Kidney epithelial cell (primary cell): Measurements from ENCODE around the gene LGALS9. TPM values are rescaled to one million over a fixed set of nuclear protein-coding genes. Genes with fewer than 3 reads are reported as not detected.
"Not testable (repeated sequence)": the region's sequence is repeated elsewhere in the genome, so short reads cannot be mapped to it uniquely, and the experiment has no call there.

Experiments
- DNase-seq: peaks from one replicate; pipeline ENCODE4 v3.0.0-alpha.2; 2010; ENCODE audit warnings: low read depth
- H3K27me3 ChIP-seq: 2 replicates; pipeline ENCODE4 v1.6.0; 2011; ENCODE audit warnings: low read length; ENCODE audit not compliant: control insufficient read depth, insufficient read depth
- H3K36me3 ChIP-seq: 2 replicates; pipeline ENCODE4 v1.5.1; 2011; ENCODE audit warnings: low read length; ENCODE audit not compliant: control insufficient read depth, insufficient read depth
- H3K4me3 ChIP-seq: 2 replicates; pipeline ENCODE4 v1.5.1; 2011; ENCODE audit warnings: low read depth, mild to moderate bottlenecking, control low read depth, low read length
- total RNA-seq: library from RNA; depleted of rRNA; stranded (reverse); fragments of >200 nt; gene quantifications from 2 replicates; pipeline ENCODE4 v1.2.3, GENCODE V29; 2015
- TF ChIP-seq, protein P1 (sequence below): IDR thresholded peaks from 2 replicates; pipeline ENCODE4 v1.5.1; 2011; ENCODE audit warnings: mild to moderate bottlenecking, moderate library complexity, low read length, control low read depth, inconsistent platforms; ENCODE audit not compliant: insufficient read depth, poor library complexity, severe bottlenecking

Gene LGALS9
- total RNA-seq, 1 donor from 2014 or later = 3.4 TPM

DNA sequence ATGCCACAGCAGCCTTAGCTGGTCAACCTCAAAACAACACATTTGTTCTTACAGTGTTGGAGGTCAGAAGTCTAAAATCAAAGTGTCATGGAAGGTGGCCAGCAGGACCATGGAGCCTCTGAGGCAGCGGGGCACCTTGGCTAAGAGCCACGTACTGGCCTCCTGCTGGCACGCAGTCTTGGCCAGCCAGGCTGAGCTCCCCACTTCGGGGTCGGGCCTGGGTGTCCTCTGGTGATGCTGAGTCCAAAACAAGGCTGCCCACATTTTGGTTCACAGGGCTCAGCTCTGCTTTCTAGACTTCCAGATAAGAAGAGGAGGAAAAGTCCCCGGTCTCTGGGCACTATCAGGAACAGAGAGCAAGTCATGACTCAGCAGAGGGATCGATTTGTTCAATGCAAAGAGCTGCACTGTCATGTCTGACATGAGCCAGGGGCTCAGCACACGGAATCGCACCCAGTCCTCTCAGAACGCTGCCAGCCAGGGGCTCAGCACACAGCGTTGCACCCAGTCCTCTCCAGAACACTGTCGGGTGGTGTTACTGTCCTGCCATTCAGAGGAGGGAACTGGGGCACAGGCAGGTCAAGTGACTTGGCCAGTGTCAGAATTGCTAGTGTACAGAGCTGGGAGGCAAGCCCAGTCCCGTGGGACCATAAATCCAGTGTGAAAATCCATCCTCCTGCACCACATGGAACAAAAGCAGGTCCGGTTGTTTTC lies 2.5 kb downstream of the LGALS9 start:
- no peaks in the 10 kb centered on the region for H3K36me3 ChIP-seq
- no peak overlapping the region for H3K4me3 ChIP-seq
- TF ChIP-seq, protein P1, sequence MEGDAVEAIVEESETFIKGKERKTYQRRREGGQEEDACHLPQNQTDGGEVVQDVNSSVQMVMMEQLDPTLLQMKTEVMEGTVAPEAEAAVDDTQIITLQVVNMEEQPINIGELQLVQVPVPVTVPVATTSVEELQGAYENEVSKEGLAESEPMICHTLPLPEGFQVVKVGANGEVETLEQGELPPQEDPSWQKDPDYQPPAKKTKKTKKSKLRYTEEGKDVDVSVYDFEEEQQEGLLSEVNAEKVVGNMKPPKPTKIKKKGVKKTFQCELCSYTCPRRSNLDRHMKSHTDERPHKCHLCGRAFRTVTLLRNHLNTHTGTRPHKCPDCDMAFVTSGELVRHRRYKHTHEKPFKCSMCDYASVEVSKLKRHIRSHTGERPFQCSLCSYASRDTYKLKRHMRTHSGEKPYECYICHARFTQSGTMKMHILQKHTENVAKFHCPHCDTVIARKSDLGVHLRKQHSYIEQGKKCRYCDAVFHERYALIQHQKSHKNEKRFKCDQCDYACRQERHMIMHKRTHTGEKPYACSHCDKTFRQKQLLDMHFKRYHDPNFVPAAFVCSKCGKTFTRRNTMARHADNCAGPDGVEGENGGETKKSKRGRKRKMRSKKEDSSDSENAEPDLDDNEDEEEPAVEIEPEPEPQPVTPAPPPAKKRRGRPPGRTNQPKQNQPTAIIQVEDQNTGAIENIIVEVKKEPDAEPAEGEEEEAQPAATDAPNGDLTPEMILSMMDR = no peak

DNA sequence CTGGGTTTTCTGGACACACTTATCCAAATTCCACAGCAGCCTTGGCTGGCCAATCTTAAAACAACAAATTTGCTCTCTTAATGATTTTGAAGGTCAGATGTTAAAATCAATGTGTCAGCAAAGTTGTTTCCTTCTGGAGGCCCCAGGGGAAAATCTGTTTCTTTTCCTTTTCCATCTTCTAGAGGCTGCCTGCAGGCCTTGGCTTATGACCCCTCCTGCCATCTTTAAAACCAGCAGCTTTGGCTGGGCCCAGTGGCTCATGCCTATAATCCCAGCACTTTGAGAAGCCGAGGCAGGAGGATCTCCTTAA lies 3.0 kb downstream of the LGALS9 start:
- H3K4me3 ChIP-seq = no peak overlapping the region
- no peaks in the 10 kb centered on the region for H3K36me3 ChIP-seq
- H3K27me3 ChIP-seq = no peaks in the 10 kb centered on the region
- no peak for DNase-seq
- TF ChIP-seq, protein P1 = no peak

More for the DNA sequence above, 2.5 kb downstream of the LGALS9 start:
- DNase-seq = no peak
- H3K27me3 ChIP-seq = no peaks in the 10 kb centered on the region

DNA sequence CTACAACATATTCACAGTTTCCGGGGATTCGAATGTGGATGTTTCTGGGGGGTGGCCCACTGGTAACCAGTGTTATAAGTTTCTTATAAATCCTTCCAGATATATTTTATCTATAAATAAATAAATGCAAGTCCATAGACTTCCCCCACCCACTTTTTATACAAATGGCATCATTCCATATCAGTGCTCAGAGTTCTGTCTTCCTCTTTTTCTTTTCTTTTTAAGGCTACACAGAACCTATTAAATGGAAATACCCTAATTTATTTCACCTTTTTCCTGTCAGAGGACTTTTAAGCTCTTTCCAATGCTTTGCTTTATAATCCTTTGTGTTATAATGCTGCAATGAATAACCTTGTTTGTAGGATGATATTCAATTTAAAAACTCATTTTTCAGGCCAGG lies 3.8 kb downstream of the LGALS9 start:
- no peak overlapping the region for H3K4me3 ChIP-seq
- no peaks in the 10 kb centered on the region for H3K36me3 ChIP-seq
- H3K27me3 ChIP-seq = no peaks in the 10 kb centered on the region
- DNase-seq = no peak
- TF ChIP-seq, protein P1 = no peak

DNA sequence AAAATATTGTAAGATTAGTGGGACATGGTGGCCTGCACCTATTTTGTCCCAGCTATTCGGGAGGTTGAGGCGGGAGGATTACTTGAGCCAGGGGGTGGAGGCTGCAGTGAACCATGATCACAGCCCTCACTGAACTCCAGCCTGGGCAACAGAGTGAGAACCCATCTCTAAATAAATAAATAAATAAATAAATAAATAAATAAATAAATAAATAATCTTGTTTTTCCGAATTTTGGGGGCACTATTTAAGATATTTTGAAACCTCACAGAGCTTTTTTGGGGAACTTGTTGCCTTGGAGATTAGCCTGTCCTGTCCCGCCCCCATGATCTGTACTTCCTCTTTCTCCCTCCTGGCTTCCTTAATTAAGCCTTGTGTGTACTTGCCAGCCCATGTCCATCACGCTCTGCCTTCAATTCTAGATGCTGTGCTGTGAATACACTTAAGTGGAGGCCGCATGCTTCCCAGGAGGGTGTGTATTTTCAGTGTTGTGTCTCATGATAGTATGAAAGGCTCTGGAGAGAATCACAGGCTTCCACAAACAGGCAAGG lies 4.4 kb downstream of the LGALS9 start:
- no peak overlapping the region for H3K4me3 ChIP-seq
- TF ChIP-seq, protein P1 = no peak
- no peaks in the 10 kb centered on the region for H3K36me3 ChIP-seq
- no peaks in the 10 kb centered on the region for H3K27me3 ChIP-seq
- DNase-seq = no peak

DNA sequence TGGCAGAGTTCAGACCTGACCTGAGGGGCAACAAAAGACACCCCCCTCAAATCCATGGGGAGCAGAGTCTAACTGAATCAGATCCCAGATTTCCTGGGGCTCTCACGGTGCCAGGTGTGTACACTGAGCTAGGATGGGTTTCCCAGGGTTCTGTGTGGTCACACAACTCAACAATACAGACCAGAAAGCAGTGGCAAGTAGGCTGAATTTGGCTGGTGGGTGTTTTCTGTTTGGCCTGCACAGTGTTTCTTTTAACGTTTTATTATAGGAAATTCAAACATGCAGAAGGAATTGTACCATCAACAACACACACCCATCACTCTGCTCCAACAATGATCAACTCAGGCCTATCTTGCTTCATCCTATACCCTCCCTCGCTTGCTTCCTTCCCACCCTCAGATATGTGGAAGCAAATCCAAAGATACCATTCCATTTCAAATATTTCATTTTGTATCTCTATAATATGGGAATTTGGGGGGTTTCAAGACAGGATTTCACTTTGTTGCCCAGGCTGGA lies 5.1 kb downstream of the LGALS9 start:
- not testable (repeated sequence) for H3K27me3 ChIP-seq, H3K4me3 ChIP-seq, DNase-seq, H3K36me3 ChIP-seq

DNA sequence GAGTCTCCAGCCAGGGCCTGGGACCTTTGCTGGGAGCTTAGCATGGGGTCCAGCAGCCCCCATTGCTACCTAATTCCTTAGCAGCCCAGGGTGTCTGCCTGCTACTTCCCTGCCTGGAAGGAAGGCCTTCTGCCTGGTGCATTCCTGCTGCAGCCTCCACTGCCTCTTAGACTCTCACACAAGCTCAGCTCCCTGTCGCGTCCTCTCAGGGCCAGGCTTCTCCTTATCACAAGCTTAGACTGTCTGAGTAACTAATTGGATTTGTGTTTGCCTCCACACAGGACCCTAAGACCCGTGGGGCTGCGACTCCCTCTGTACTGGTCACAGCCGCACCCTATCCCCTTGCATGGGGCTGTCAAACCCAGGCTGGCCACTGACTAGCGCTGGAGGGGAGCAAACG lies 6.8 kb downstream of the LGALS9 start:
- H3K4me3 ChIP-seq, H3K36me3 ChIP-seq, DNase-seq, H3K27me3 ChIP-seq: not testable (repeated sequence)

DNA sequence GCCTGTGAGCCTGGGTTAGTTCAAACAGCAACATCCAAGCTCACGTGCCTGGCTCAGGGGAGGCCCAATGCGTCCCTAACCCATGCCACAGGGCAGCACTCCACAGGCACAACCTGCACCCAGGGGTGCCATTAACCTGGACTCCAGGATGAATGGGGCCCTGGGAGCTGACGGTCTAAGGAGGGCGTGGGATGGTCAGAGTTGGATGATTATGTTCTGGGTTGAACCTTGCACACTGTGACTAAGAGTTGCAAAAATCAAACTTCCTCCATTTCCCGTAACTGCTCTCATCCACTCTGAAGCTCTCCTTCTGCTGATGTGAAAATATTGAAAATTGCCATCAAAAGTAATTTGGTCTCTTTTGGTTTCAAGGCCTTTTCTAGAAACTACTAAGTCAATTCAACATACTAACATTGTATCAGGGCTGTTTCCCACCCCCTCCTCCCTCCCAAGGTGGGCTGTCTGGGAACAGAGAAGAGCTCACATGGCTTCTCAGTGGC lies 7.5 kb downstream of the LGALS9 start:
- H3K27me3 ChIP-seq, H3K4me3 ChIP-seq, DNase-seq, H3K36me3 ChIP-seq: not testable (repeated sequence)
